GM12875 (cell line): ENCODE measurements around the gene OPA3.

Experiments used
- H3K4me3 ChIP-seq: one replicate; pipeline ENCODE4 v1.5.1; 2011; ENCODE audit warnings: low read depth, low read length, control low read depth
- TF ChIP-seq, protein P1 (sequence below): IDR thresholded peaks from 2 replicates; pipeline ENCODE4 v1.5.1; 2011; ENCODE audit warnings: low read depth, mild to moderate bottlenecking, control low read depth, inconsistent platforms, low read length, moderate library complexity, borderline replicate concordance; ENCODE audit not compliant: insufficient read depth

Gene OPA3

DNA sequence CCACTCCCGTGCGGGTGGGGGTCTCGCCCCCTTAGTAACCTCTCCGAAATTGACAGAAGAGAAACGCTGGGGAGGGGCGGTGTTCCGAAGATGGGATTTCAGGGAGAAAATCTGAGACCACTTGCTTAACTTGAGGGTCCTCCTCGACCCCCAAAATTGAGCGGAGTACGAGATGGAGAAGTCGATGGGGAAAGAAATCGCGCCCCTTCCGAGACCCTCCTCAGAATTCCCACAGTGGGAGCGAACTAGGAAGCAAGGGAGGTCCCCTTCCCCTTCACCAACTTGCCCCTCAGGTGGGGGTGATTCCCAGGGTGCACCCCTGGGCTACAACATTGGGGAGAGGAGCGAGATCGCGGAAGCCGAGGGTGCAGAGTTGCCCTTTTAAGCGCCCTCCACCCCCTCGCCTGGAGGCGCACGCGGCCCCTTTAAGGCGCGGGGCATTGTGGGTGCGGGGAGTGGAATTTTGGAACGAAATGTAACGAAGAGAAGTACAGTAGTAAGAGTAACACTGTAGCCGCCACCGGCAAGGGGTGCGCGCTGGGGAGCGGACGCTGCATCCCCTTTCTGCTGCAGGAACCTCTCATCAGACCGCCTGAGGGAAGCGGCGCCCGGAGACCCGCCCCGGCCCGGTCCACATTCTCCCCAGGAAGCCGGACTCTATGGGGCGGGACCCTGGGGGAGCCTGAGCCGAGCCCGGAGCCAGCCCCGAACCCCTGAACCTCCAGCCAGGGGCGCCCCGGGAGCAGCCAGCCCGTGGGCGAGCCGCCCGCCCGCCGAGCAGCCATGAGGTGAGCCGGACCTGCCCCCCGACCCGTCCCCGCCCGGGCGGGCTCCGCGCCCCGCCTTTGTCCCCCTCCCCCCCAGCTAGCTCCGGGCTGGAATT, 77.4 kb downstream of the OPA3 start, which contains the start of gene VASP:
Gene VASP, plus strand, starts transcription at position 491 of the 883 bp plus-strand sequence. Its CDS starts 293 bp downstream, at position 784.
- TF ChIP-seq, protein P1, sequence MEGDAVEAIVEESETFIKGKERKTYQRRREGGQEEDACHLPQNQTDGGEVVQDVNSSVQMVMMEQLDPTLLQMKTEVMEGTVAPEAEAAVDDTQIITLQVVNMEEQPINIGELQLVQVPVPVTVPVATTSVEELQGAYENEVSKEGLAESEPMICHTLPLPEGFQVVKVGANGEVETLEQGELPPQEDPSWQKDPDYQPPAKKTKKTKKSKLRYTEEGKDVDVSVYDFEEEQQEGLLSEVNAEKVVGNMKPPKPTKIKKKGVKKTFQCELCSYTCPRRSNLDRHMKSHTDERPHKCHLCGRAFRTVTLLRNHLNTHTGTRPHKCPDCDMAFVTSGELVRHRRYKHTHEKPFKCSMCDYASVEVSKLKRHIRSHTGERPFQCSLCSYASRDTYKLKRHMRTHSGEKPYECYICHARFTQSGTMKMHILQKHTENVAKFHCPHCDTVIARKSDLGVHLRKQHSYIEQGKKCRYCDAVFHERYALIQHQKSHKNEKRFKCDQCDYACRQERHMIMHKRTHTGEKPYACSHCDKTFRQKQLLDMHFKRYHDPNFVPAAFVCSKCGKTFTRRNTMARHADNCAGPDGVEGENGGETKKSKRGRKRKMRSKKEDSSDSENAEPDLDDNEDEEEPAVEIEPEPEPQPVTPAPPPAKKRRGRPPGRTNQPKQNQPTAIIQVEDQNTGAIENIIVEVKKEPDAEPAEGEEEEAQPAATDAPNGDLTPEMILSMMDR: no peak
- H3K4me3 ChIP-seq: peak within 1 kb of the TSS; percentile 87

GRCh38 chr19:45506246-45506988, 78.2 kb downstream of the OPA3 start:
- TF ChIP-seq, protein P1: peak; percentile 50
- peak overlapping the region; percentile 87 for H3K4me3 ChIP-seq

DNA sequence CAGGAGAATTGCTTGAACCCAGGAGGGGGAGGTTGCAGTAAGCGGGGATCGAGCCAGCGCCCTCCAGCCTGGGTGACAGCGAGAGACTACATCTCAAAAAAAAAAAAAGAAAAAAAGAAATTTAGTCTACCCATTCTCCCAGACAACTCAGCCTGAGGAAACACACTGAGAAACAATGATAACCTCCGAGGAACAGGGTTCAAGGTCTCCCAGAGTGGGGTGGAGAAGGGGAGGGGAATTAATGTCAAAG, 78.7 kb downstream of the OPA3 start:
- TF ChIP-seq, protein P1: no peak
- H3K4me3 ChIP-seq: peak overlapping the region; percentile 87

DNA sequence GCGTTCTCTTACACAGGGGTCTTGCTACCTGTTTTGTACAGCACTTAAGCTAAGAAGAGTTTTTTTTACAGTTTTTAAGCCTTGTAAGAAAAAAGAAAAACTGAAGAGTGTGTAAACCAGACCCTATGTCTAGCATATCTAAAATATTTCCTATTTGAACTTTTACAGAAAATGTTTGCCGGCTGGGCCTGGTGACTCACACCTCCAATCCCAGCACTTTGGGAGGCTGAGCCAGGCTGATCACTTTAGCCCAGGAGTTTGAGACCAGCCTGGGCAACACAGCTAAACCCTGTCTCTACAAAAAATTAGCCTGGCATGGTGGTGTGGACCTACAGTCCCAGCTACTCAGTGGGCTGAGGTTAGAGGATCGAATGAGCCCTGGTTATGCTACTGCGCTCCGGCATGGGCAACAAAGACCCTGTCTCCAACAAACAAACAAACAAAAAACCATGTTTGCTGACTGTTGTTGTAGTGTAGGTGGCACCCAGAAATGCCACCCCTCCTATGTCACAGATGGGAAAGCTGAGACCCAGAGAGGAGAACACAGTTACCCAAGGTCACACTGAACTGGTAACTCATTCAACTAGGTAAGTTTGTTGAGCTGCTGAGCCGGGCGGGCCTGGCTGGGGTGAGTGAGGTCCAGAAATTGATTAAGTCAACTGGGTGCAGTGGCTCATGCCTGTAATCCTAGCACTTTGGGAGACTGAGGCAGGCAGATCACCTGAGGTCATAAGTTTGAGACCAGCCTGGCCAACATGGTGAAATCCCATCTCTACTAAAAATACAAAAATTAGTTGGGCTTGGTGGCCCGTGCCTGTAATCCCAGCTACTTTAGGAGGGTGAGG, 79.2 kb downstream of the OPA3 start:
- H3K4me3 ChIP-seq: no peak overlapping the region
- TF ChIP-seq, protein P1: no peak

DNA sequence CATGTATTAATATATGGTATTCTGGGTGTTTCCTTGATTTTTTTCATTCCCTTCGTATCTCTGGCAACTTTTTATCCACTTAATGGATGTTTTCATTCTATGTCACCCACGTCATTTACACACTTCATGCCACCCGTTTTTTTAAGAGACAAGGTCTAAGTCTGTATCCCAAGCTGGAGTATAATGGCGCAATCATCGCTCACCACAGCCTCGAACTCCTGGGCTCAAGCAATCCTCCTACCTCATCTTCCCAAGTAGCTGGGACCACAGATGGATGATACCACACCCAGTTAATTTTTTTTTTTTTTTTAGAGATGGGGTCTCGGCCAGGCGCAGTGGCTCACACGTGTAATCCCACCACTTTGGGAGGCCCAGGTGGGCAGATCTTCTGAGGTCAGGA, 80.7 kb downstream of the OPA3 start:
- H3K4me3 ChIP-seq: no peak overlapping the region
- TF ChIP-seq, protein P1: no peak

DNA sequence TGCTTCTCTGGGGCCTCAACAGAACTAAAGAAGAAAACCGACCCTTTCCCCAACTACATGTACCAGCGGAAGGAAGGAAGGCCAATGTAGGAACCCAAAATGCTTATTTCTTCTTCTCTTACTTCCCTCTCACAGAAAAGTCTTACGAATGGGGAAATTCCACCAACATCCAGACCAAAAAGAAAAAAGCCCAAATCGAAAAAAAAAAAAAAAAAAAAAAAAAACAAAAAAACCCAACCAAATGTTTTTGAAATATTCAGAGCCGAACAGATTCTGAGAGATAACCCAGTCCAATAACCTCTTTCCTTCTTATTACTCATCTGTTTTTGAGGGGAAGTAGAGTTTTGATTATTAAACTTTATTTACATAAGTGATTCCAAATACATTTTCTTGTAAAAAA, 82.5 kb downstream of the OPA3 start:
- H3K4me3 ChIP-seq: no peak overlapping the region
- TF ChIP-seq, protein P1: no peak
